PC-9 (cell line): ENCODE measurements around the gene HSF5. TPM values are rescaled to one million over a fixed set of nuclear protein-coding genes. Genes with fewer than 3 reads are reported as not detected.

Experiments used
- BruUV-seq: library from RNA; stranded (reverse); fragments of 400-500 nt; replicated peaks from 2 replicates; lab custom pipeline; 2021; lab: Mats Ljungman, UMichigan
- CTCF ChIA-PET: fragments of 300-600 bp; sonication (Branson Sonifier 250); formaldehyde crosslinking; loops from one replicate; lab custom pipeline; 2022; ENCODE audit warnings: antibody characterized with exemption; lab: Charles Lee
- POLR2A ChIA-PET: fragments of 300-600 bp; sonication (Branson Sonifier 250); formaldehyde crosslinking; loops from one replicate; lab custom pipeline; 2022; ENCODE audit warnings: antibody characterized with exemption; ENCODE audit not compliant: unreplicated experiment; lab: Charles Lee
- DNase-seq, 2 experiments: peaks; one replicate each; pipeline versions ENCODE4 v3.0.0 to v3.0.0-alpha.2; 2015 to 2022; ENCODE audit warnings: mixed read lengths in 1 of 2
- H2AFZ ChIP-seq: fragments of 200-600 bp; sonication (generic); 2 replicates; pipeline ENCODE4 v1.8.1; 2017; ENCODE audit warnings: antibody characterized with exemption
- H3F3A ChIP-seq: fragments of 200-600 bp; sonication (generic); 2 replicates; pipeline ENCODE4 v1.8.1; 2017; ENCODE audit warnings: antibody characterized with exemption, mild to moderate bottlenecking, low read depth; ENCODE audit not compliant: insufficient read depth
- H3K27ac ChIP-seq: fragments of 200-600 bp; sonication (generic); 2 replicates; pipeline ENCODE4 v1.6.1; 2016; ENCODE audit warnings: mixed run types
- H3K27me3 ChIP-seq: fragments of 200-600 bp; sonication (generic); 2 replicates; pipeline ENCODE4 v1.6.1; 2016; ENCODE audit warnings: low read depth, mixed run types; ENCODE audit not compliant: insufficient read depth
- H3K36me3 ChIP-seq: fragments of 200-600 bp; sonication (generic); 2 replicates; pipeline ENCODE4 v1.6.1; 2016; ENCODE audit warnings: low read depth, mixed run types
- H3K4me1 ChIP-seq: fragments of 200-600 bp; sonication (generic); replicated peaks from 2 replicates; pipeline ENCODE4 v1.6.1; 2016; ENCODE audit warnings: mixed run types; ENCODE audit not compliant: insufficient read depth
- H3K4me2 ChIP-seq: fragments of 200-600 bp; sonication (generic); 2 replicates; pipeline ENCODE4 v1.6.1; 2017; ENCODE audit warnings: mixed run types
- H3K4me3 ChIP-seq: fragments of 200-600 bp; sonication (generic); 2 replicates; pipeline ENCODE4 v1.6.1; 2016; ENCODE audit warnings: mixed run types
- H3K79me2 ChIP-seq: fragments of 200-600 bp; sonication (generic); 2 replicates; pipeline ENCODE4 v1.6.1; 2017; ENCODE audit warnings: low read depth, mixed run types
- H3K9me2 ChIP-seq: fragments of 200-600 bp; sonication (generic); 2 replicates; pipeline ENCODE4 v1.8.1; 2017; ENCODE audit warnings: mild to moderate bottlenecking; ENCODE audit not compliant: insufficient read depth
- H3K9me3 ChIP-seq: fragments of 200-600 bp; sonication (generic); 2 replicates; pipeline ENCODE4 v1.8.1; 2016; ENCODE audit warnings: low read depth; ENCODE audit not compliant: insufficient read depth
- H4K20me1 ChIP-seq: fragments of 200-600 bp; sonication (generic); 2 replicates; pipeline ENCODE4 v1.8.1; 2017; ENCODE audit not compliant: insufficient read depth
- CTCF ChIP-seq: fragments of 200-600 bp; sonication (generic); conservative IDR thresholded peaks from 2 replicates; pipeline ENCODE4 v1.6.1; 2017; ENCODE audit warnings: mixed run types, antibody characterized with exemption, mild to moderate bottlenecking, moderate library complexity
- EZH2 ChIP-seq: fragments of 200-600 bp; sonication (generic); IDR thresholded peaks from 2 replicates; pipeline ENCODE4 v1.8.0; 2017; ENCODE audit warnings: antibody characterized with exemption, low read depth
- intact Hi-C: fragments of 100-400 bp; cut with micrococcal nuclease; formaldehyde crosslinking; loops from one replicate; pipeline ENCODE4 v1.10.0; 2022; ENCODE audit not compliant: unreplicated experiment
- total RNA-seq: library from RNA; stranded (reverse); gene quantifications from 2 replicates; pipeline ENCODE4 v1.2.3, GENCODE V29; 2021

The HSF5 gene
- total RNA-seq, 1 experiment from 2014 or later = not detected

DNA sequence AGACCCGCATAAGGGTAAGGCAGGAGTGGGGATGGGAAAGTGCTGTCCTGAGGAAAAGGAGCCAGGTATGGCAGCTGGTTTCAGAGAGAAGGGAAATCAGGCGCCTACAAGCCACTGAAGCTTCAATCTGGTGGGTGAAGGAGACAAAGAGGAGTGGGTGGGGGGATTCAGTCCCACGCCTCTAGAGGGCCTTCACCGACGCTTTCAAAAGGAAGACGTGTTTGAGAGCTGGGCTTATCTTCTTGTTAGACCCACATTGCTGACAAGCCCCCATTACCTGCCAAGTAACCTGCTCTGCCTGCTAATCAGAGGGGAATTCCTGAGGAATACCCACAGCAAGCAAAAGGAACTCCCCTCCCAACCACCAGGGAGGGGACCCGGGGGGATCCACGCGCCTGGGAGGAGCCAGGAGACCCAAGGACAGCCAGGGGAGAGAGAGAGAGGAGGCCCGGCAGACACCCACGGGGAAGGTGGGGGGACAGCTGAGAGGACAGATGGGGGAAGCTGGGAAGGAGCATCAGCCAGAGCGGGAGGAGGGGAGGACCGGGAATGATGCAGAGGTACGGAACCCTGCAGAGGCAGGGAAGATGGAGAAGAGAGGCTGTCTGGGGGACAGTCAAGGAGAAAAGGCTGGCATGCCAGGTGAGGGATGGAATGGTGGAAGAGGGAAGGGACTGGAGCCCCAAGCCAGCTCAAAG is 25.2 kb upstream of the HSF5 start:
- H3K27me3 ChIP-seq = no peaks in the 10 kb centered on the region
- H3K9me2 ChIP-seq = no peaks in the 10 kb centered on the region
- BruUV-seq = TSS peak; percentile 3
- H3K36me3 ChIP-seq = 0 out of 2 replicates have a peak, but pooled peaks cover 12% of the 10 kb centered on the region
- H4K20me1 ChIP-seq = no peaks in the 10 kb centered on the region
- peaks cover 16% of the 10 kb centered on the region for H3K4me1 ChIP-seq
- H2AFZ ChIP-seq = peak overlapping the region; percentile 85
- CTCF ChIA-PET = interaction anchor here (0.6 kb wide), 1 partner anchor 529 kb away, joined by 3 read pairs; no protein-coding TSS in a partner anchor
- no peak overlapping the region for H3K27ac ChIP-seq
- H3K4me2 ChIP-seq = peak overlapping the region; percentile 82
- no peak for DNase-seq
- peaks cover 27% of the 10 kb centered on the region for H3F3A ChIP-seq
- POLR2A ChIA-PET = no interaction called here
- intact Hi-C loops = no loop called here
- H3K4me3 ChIP-seq = peak overlapping the region; percentile 73
- H3K79me2 ChIP-seq = peaks cover 3% of the 10 kb centered on the region; the same call in 1 of the 2 replicates
- H3K9me3 ChIP-seq = no peaks in the 10 kb centered on the region
- TF ChIP-seq EZH2 (no peak), CTCF (no peak)

DNA sequence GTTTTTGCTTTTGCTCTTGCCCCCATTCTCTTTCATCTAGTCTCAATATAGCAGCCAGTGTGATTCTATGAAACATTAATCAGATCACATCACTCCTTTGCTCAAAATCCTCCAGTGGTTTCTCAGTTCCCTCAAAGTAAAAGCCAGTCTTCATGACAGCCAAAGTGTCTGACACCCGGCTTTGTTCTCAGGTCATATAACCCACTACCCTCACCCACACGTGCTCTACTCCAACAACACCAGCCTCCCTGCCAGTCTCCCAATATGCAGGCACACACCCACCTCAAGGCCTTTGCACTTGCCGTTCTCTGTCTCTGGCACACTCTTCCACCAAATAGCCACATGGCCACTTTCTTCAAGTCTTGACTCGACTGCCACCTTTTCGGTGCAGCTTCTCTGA is 21.9 kb upstream of the HSF5 start:
- Histone ChIP-seq H3K4me3 (no peak overlapping the region), H3K79me2 (peaks cover 3% of the 10 kb centered on the region; the same call in 1 of the 2 replicates), H3K27me3 (no peaks in the 10 kb centered on the region), H3K9me3 (no peaks in the 10 kb centered on the region), H4K20me1 (no peaks in the 10 kb centered on the region), H3K4me1 (peaks cover 7% of the 10 kb centered on the region), H3F3A (peaks cover 4% of the 10 kb centered on the region), H3K9me2 (no peaks in the 10 kb centered on the region), H3K4me2 (no peak overlapping the region), H2AFZ (no peak overlapping the region), H3K36me3 (0 out of 2 replicates have a peak, but pooled peaks cover 12% of the 10 kb centered on the region), H3K27ac (no peak overlapping the region)
- no peak for TF ChIP-seq EZH2
- TF ChIP-seq CTCF = no peak
- DNase-seq = peak in 1 of 2 experiments; percentile 15
- BruUV-seq = no TSS peak
- CTCF ChIA-PET = no interaction called here
- POLR2A ChIA-PET = no interaction called here
- intact Hi-C loops = no loop called here

GRCh38 chr17:58508341-58509067 is 20.3 kb upstream of the HSF5 start:
- H3F3A ChIP-seq = no peaks in the 10 kb centered on the region
- TF ChIP-seq CTCF (no peak), EZH2 (no peak)
- intact Hi-C loops = no loop called here
- no peaks in the 10 kb centered on the region for H4K20me1 ChIP-seq
- peaks cover 2% of the 10 kb centered on the region; the same call in 1 of the 2 replicates for H3K79me2 ChIP-seq
- H3K9me2 ChIP-seq = no peaks in the 10 kb centered on the region
- no peak overlapping the region for H3K27ac ChIP-seq
- H3K4me2 ChIP-seq = no peak overlapping the region
- ChIA-PET POLR2A (no interaction called here), CTCF (no interaction called here)
- H3K4me1 ChIP-seq = peaks cover 4% of the 10 kb centered on the region
- H2AFZ ChIP-seq = no peak overlapping the region
- no peaks in the 10 kb centered on the region for H3K27me3 ChIP-seq
- no peaks in the 10 kb centered on the region for H3K9me3 ChIP-seq
- 0 out of 2 replicates have a peak, but pooled peaks cover 12% of the 10 kb centered on the region for H3K36me3 ChIP-seq
- peak in 1 of 2 experiments; percentile 26 for DNase-seq
- no TSS peak for BruUV-seq
- H3K4me3 ChIP-seq = no peak overlapping the region
